Measurements from ENCODE around the gene FAM120B. TPM values are rescaled to one million over a fixed set of nuclear protein-coding genes. Genes with fewer than 3 reads are reported as not detected.

The FAM120B gene
- total and polyA plus RNA-seq, 2 donors (not counting 1 experiment from before 2014, with no cell fraction given) = 14.4 to 19.3 TPM

GRCh38 chr6:170366248-170366960, 59.8 kb downstream of the FAM120B start:
- no peak overlapping the region for H3K27ac ChIP-seq (ENCODE audit: insufficient read depth, low read length)
- no peaks in the 10 kb centered on the region for H3K27me3 ChIP-seq (ENCODE audit: control insufficient read depth, insufficient read depth, low read length)
- H3K4me3 ChIP-seq (replicated peaks in 1 of 4; ENCODE audit: control extremely low read depth in 1 of 4, insufficient read depth in 1 of 4, low read depth in 3 of 4, low read length in 4 of 4) = no peak overlapping the region
- no peaks in the 10 kb centered on the region for H3K9me3 ChIP-seq (ENCODE audit: control insufficient read depth, insufficient read depth, low read depth, low read length)
- peaks cover 2% of the 10 kb centered on the region for H3K36me3 ChIP-seq (ENCODE audit: control insufficient read depth, insufficient read depth, low read length)
- H3K4me1 ChIP-seq (ENCODE audit: control insufficient read depth, extremely low read depth, insufficient read depth, low read length) = no peaks in the 10 kb centered on the region
- TF ChIP-seq EZH2 (IDR thresholded peaks at IDR 0.05; ENCODE audit: low read length, missing control alignments) (no peak), CTCF (conservative IDR thresholded peaks at IDR 0.05 in 1 of 2, IDR thresholded peaks at IDR 0.05 in 1 of 2; ENCODE audit: low read depth in 1 of 2, low read length in 2 of 2) (no peak)
- no peak overlapping the region for H3K4me2 ChIP-seq (ENCODE audit: extremely low read depth, insufficient read depth, low read length)
- H3K9ac ChIP-seq (ENCODE audit: insufficient read depth, low read length) = no peak overlapping the region
- H3K79me2 ChIP-seq (ENCODE audit: control insufficient read depth, insufficient read depth, low read length) = no peaks in the 10 kb centered on the region
- no peaks in the 10 kb centered on the region for H4K20me1 ChIP-seq (ENCODE audit: control insufficient read depth, extremely low read depth, insufficient read depth, low read length)
- H2AFZ ChIP-seq (ENCODE audit: low read length) = no peak overlapping the region
- no peak for DNase-seq (ENCODE audit: low read depth in 2 of 2)

GRCh38 chr6:170367241-170367640, 60.7 kb downstream of the FAM120B start:
- H3K4me3 ChIP-seq (replicated peaks in 1 of 4; ENCODE audit: control extremely low read depth in 1 of 4, insufficient read depth in 1 of 4, low read depth in 3 of 4, low read length in 4 of 4) = no peak overlapping the region
- DNase-seq (ENCODE audit: low read depth in 2 of 2) = peak in 1 of 2 donors; percentile 69
- TF ChIP-seq CTCF (conservative IDR thresholded peaks at IDR 0.05 in 1 of 2, IDR thresholded peaks at IDR 0.05 in 1 of 2; ENCODE audit: low read depth in 1 of 2, low read length in 2 of 2) (no peak), EZH2 (IDR thresholded peaks at IDR 0.05; ENCODE audit: low read length, missing control alignments) (no peak)
- H3K9me3 ChIP-seq (ENCODE audit: control insufficient read depth, insufficient read depth, low read depth, low read length) = no peaks in the 10 kb centered on the region
- H3K79me2 ChIP-seq (ENCODE audit: control insufficient read depth, insufficient read depth, low read length) = no peaks in the 10 kb centered on the region
- H3K4me1 ChIP-seq (ENCODE audit: control insufficient read depth, extremely low read depth, insufficient read depth, low read length) = no peaks in the 10 kb centered on the region
- peaks cover 2% of the 10 kb centered on the region for H3K36me3 ChIP-seq (ENCODE audit: control insufficient read depth, insufficient read depth, low read length)
- no peak overlapping the region for H3K4me2 ChIP-seq (ENCODE audit: extremely low read depth, insufficient read depth, low read length)
- H3K9ac ChIP-seq (ENCODE audit: insufficient read depth, low read length) = no peak overlapping the region
- H2AFZ ChIP-seq (ENCODE audit: low read length) = no peak overlapping the region
- no peaks in the 10 kb centered on the region for H3K27me3 ChIP-seq (ENCODE audit: control insufficient read depth, insufficient read depth, low read length)
- H4K20me1 ChIP-seq (ENCODE audit: control insufficient read depth, extremely low read depth, insufficient read depth, low read length) = no peaks in the 10 kb centered on the region
- no peak overlapping the region for H3K27ac ChIP-seq (ENCODE audit: insufficient read depth, low read length)

- no peaks in the 10 kb centered on the region for H3K4me1 ChIP-seq (ENCODE audit: control insufficient read depth, extremely low read depth, insufficient read depth, low read length)
- no peaks in the 10 kb centered on the region for H3K9me3 ChIP-seq (ENCODE audit: control insufficient read depth, insufficient read depth, low read depth, low read length)
- no peaks in the 10 kb centered on the region for H3K27me3 ChIP-seq (ENCODE audit: control insufficient read depth, insufficient read depth, low read length)
- H3K4me2 ChIP-seq (ENCODE audit: extremely low read depth, insufficient read depth, low read length) = no peak overlapping the region
- no peak overlapping the region for H3K27ac ChIP-seq (ENCODE audit: insufficient read depth, low read length)
- H3K4me3 ChIP-seq (replicated peaks in 1 of 4; ENCODE audit: control extremely low read depth in 1 of 4, insufficient read depth in 1 of 4, low read depth in 3 of 4, low read length in 4 of 4) = no peak overlapping the region
- H3K9ac ChIP-seq (ENCODE audit: insufficient read depth, low read length) = no peak overlapping the region
- DNase-seq (ENCODE audit: low read depth in 2 of 2) = no peak
- H3K36me3 ChIP-seq (ENCODE audit: control insufficient read depth, insufficient read depth, low read length) = peaks cover 2% of the 10 kb centered on the region
- H3K79me2 ChIP-seq (ENCODE audit: control insufficient read depth, insufficient read depth, low read length) = no peaks in the 10 kb centered on the region
- no peak overlapping the region for H2AFZ ChIP-seq (ENCODE audit: low read length)
- TF ChIP-seq EZH2 (IDR thresholded peaks at IDR 0.05; ENCODE audit: low read length, missing control alignments) (no peak), CTCF (conservative IDR thresholded peaks at IDR 0.05 in 1 of 2, IDR thresholded peaks at IDR 0.05 in 1 of 2; ENCODE audit: low read depth in 1 of 2, low read length in 2 of 2) (no peak)
- no peaks in the 10 kb centered on the region for H4K20me1 ChIP-seq (ENCODE audit: control insufficient read depth, extremely low read depth, insufficient read depth, low read length)
Observed at GRCh38 chr6:170368544-170368943, 62.0 kb downstream of the FAM120B start.
